ENCODE measurements around the gene ABHD17C. TPM values are rescaled to one million over a fixed set of nuclear protein-coding genes. Genes with fewer than 3 reads are reported as not detected.

ABHD17C gene
- total and polyA plus RNA-seq, 2 experiments from 2014 or later, result 11.3 to 23.8 TPM

GRCh38 chr15:80691575-80691974 lies 3.5 kb upstream of the ABHD17C start:
- peaks cover 25% of the 10 kb centered on the region for H3K27me3 ChIP-seq (ENCODE audit: insufficient read depth)
- no peaks in the 10 kb centered on the region for H3K9me2 ChIP-seq (ENCODE audit: insufficient read depth)
- H4K20me1 ChIP-seq (replicated peaks; ENCODE audit: insufficient read depth), result peaks cover 2% of the 10 kb centered on the region
- ATAC-seq (no peak), DNase-seq (ENCODE audit: low spot score) (no peak)
- no peak overlapping the region for H3K4me2 ChIP-seq
- peaks cover 14% of the 10 kb centered on the region; the same call in 2 of the 3 replicates for H3K4me1 Mint-ChIP-seq
- H3K27ac ChIP-seq (ENCODE audit: low read depth), result no peak overlapping the region
- H3K36me3 ChIP-seq (ENCODE audit: insufficient read depth), result no peaks in the 10 kb centered on the region
- H3K4me1 ChIP-seq (ENCODE audit: insufficient read depth), result peaks cover 5% of the 10 kb centered on the region
- H3K27me3 Mint-ChIP-seq (ENCODE audit: insufficient read depth, low read depth, poor library complexity), result peaks cover 12% of the 10 kb centered on the region
- TF ChIP-seq EZH2phosphoT487 (IDR thresholded peaks at IDR 0.05; ENCODE audit: unreplicated experiment), result no peak
- no peak for TF ChIP-seq POLR2AphosphoS5 (IDR thresholded peaks at IDR 0.05; ENCODE audit: low read depth)
- no peak for TF ChIP-seq REST (IDR thresholded peaks at IDR 0.05; ENCODE audit: unreplicated experiment)
- no peak for TF ChIP-seq ETS1 (IDR thresholded peaks at IDR 0.05)
- no peak for TF ChIP-seq ZNF114 (CRISPR knock-in tag; IDR thresholded peaks at IDR 0.05)
- no peak for TF ChIP-seq CTCF (conservative IDR thresholded peaks at IDR 0.05; ENCODE audit: low read depth in 2 of 2)
- TF ChIP-seq JUNB (IDR thresholded peaks at IDR 0.05; ENCODE audit: unreplicated experiment), result no peak
- no peak for TF ChIP-seq EZH2 (IDR thresholded peaks at IDR 0.05; ENCODE audit: low read depth, unreplicated experiment)
- TF ChIP-seq NANOG (IDR thresholded peaks at IDR 0.05; ENCODE audit: borderline replicate concordance), result no peak
- no peak for TF ChIP-seq STAT1 (IDR thresholded peaks at IDR 0.05; ENCODE audit: unreplicated experiment)
- TF ChIP-seq ZNF331 (CRISPR knock-in tag; IDR thresholded peaks at IDR 0.05; ENCODE audit: low read depth), result no peak
- TF ChIP-seq ZNF462 (CRISPR knock-in tag; IDR thresholded peaks at IDR 0.05), result no peak
- TF ChIP-seq CREB1 (CRISPR knock-in tag; IDR thresholded peaks at IDR 0.05; ENCODE audit: low read depth), result no peak
- no peak overlapping the region for H3K27ac Mint-ChIP-seq
- H2AFZ ChIP-seq, result no peak overlapping the region
- H3K4me3 Mint-ChIP-seq, result no peak overlapping the region
- no peaks in the 10 kb centered on the region for H3K36me3 Mint-ChIP-seq (ENCODE audit: low read depth)
- no peak overlapping the region for H3K4me3 ChIP-seq
- no peaks in the 10 kb centered on the region for H3K9me3 Mint-ChIP-seq
- peaks cover 4% of the 10 kb centered on the region for H3K79me2 ChIP-seq (replicated peaks; ENCODE audit: insufficient read depth)
- 0 out of 2 replicates have a peak, but pooled peaks cover 4% of the 10 kb centered on the region for H3F3A ChIP-seq (replicated peaks; ENCODE audit: low read depth)
